DND-41 (cell line): ENCODE data around the gene CDX2.

Experiments
- CTCF ChIP-seq: IDR thresholded peaks from 2 replicates; pipeline ENCODE4 v1.5.1; 2012; ENCODE audit warnings: borderline replicate concordance, low read length, moderate library complexity, mild to moderate bottlenecking; ENCODE audit not compliant: poor library complexity, severe bottlenecking; ENCODE audit errors: extremely low read depth
- EZH2 ChIP-seq: IDR thresholded peaks from 3 replicates; pipeline ENCODE4 v1.6.1; 2012; ENCODE audit warnings: borderline replicate concordance, low read depth, mild to moderate bottlenecking, moderate library complexity, low read length, inconsistent platforms; ENCODE audit not compliant: severe bottlenecking

GRCh38 chr13:27918918-27919658 is 50.0 kb downstream of the CDX2 start:
- no peak for TF ChIP-seq CTCF
- no peak for TF ChIP-seq EZH2
